Measurements from ENCODE around the gene HSPG2. TPM values are rescaled to one million over a fixed set of nuclear protein-coding genes. Genes with fewer than 3 reads are reported as not detected.

HSPG2 gene
- total RNA-seq, 1 experiment from 2014 or later: 171 TPM

DNA sequence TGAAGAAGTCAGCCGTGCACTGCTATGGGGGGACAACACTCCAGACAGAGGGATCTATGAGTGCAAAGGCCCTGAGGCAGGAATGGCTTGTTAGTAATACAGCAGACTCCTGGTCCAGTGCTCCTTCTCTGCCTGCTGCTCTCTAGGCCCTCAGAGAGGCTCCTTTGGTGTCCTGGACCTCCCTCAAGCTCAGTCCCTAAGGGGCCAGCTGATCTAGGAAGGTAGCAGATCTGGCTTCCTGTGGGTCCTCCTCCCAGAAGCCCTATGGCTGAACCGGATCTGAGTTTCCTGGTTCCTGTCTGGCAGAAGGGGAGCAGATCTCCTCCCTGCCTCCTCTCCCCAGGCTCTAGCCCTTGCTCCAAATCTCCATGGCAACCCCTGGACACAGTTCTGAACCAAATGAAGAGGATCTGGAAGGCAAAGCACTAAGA is 125.2 kb downstream of the HSPG2 start, which contains the start of gene LDLRAD2:
TSS of gene LDLRAD2 (plus strand) at position 391 of the 431 bp plus-strand sequence. CDS start 187 bp downstream, outside the sequence.
- Histone ChIP-seq H3K4me1 (ENCODE audit: control insufficient read depth, insufficient read depth, low read length) (peaks cover 4% of the 10 kb centered on the region), H3K27ac (ENCODE audit: low read length) (no peak within 1 kb of the TSS), H3K36me3 (ENCODE audit: control insufficient read depth, insufficient read depth, low read length) (no peaks in the 10 kb centered on the region), H3K9me3 (ENCODE audit: control insufficient read depth, insufficient read depth, low read depth, low read length) (no peaks in the 10 kb centered on the region), H3K4me3 (ENCODE audit: low read depth in 2 of 2, low read length in 2 of 2) (no peak within 1 kb of the TSS), H3K27me3 (ENCODE audit: control insufficient read depth, insufficient read depth, low read length) (no peaks in the 10 kb centered on the region)
- ChIA-PET POLR2A (no interaction called here), CTCF (no interaction called here)
- in situ Hi-C loops (cut with HindIII; ENCODE audit: low pct_unique_long_range_greater_than_20kb, low sequenced_read_pairs) (no loop called here), intact Hi-C loops (cut with micrococcal nuclease; ENCODE audit: unreplicated experiment) (no loop called here)
- ATAC-seq (no peak), DNase-seq (ENCODE audit: low read depth, low spot score) (no peak)
- TF ChIP-seq REST (IDR thresholded peaks at IDR 0.05; ENCODE audit: insufficient read depth in 1 of 2, low read depth in 2 of 2, low read length in 1 of 2) (no peak), TCF7L2 (IDR thresholded peaks at IDR 0.05; ENCODE audit: low read depth, low read length) (no peak), SIN3A (IDR thresholded peaks at IDR 0.05; ENCODE audit: borderline replicate concordance, insufficient read depth, low read depth, low read length) (no peak), POLR2AphosphoS5 (IDR thresholded peaks at IDR 0.05; ENCODE audit: low read depth, low read length) (no peak)
- TF ChIP-seq, protein P1, sequence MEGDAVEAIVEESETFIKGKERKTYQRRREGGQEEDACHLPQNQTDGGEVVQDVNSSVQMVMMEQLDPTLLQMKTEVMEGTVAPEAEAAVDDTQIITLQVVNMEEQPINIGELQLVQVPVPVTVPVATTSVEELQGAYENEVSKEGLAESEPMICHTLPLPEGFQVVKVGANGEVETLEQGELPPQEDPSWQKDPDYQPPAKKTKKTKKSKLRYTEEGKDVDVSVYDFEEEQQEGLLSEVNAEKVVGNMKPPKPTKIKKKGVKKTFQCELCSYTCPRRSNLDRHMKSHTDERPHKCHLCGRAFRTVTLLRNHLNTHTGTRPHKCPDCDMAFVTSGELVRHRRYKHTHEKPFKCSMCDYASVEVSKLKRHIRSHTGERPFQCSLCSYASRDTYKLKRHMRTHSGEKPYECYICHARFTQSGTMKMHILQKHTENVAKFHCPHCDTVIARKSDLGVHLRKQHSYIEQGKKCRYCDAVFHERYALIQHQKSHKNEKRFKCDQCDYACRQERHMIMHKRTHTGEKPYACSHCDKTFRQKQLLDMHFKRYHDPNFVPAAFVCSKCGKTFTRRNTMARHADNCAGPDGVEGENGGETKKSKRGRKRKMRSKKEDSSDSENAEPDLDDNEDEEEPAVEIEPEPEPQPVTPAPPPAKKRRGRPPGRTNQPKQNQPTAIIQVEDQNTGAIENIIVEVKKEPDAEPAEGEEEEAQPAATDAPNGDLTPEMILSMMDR (IDR thresholded peaks at IDR 0.05): no peak
- no TSS peak for BruUV-seq (replicated peaks)

- BruUV-seq (replicated peaks): no TSS peak
- no peak for ATAC-seq
Observed at GRCh38 chr1:21804536-21804935, 132.6 kb downstream of the HSPG2 start.

More at GRCh38 chr1:21804536-21804935, 132.6 kb downstream of the HSPG2 start:
- intact Hi-C loops (cut with micrococcal nuclease; ENCODE audit: unreplicated experiment) (no loop called here), in situ Hi-C loops (cut with HindIII; ENCODE audit: low pct_unique_long_range_greater_than_20kb, low sequenced_read_pairs) (no loop called here)
- Histone ChIP-seq H3K9me3 (ENCODE audit: control insufficient read depth, insufficient read depth, low read depth, low read length) (no peaks in the 10 kb centered on the region), H3K27me3 (ENCODE audit: control insufficient read depth, insufficient read depth, low read length) (no peaks in the 10 kb centered on the region), H3K4me3 (ENCODE audit: low read depth in 2 of 2, low read length in 2 of 2) (no peak overlapping the region), H3K27ac (ENCODE audit: low read length) (no peak overlapping the region), H3K36me3 (ENCODE audit: control insufficient read depth, insufficient read depth, low read length) (no peaks in the 10 kb centered on the region), H3K4me1 (ENCODE audit: control insufficient read depth, insufficient read depth, low read length) (no peaks in the 10 kb centered on the region)
- CTCF ChIA-PET: no interaction called here
- POLR2A ChIA-PET: no interaction called here
- TF ChIP-seq POLR2AphosphoS5 (IDR thresholded peaks at IDR 0.05; ENCODE audit: low read depth, low read length) (no peak), TCF7L2 (IDR thresholded peaks at IDR 0.05; ENCODE audit: low read depth, low read length) (no peak), REST (IDR thresholded peaks at IDR 0.05; ENCODE audit: insufficient read depth in 1 of 2, low read depth in 2 of 2, low read length in 1 of 2) (no peak), SIN3A (IDR thresholded peaks at IDR 0.05; ENCODE audit: borderline replicate concordance, insufficient read depth, low read depth, low read length) (no peak)
- TF ChIP-seq, protein P1 (IDR thresholded peaks at IDR 0.05): no peak
- no peak for DNase-seq (ENCODE audit: low read depth, low spot score)

Measured in Panc1 (cell line).